Choroid plexus epithelial cell (primary cell): Measurements from ENCODE around the gene KRTAP10-11.

Source experiments
- DNase-seq: peaks from one replicate; pipeline ENCODE4 v3.0.0-alpha.2; 2010; ENCODE audit warnings: low read depth
- H3K4me3 ChIP-seq: 2 replicates; pipeline ENCODE4 v1.5.1; 2011; ENCODE audit warnings: low read depth, mild to moderate bottlenecking, control low read depth, low read length, moderate library complexity
- TF ChIP-seq, protein P1 (sequence below): conservative IDR thresholded peaks from 2 replicates; pipeline ENCODE4 v1.5.1; 2011; ENCODE audit warnings: low read depth, mild to moderate bottlenecking, control low read depth, inconsistent platforms, low read length, moderate library complexity

Gene KRTAP10-11

GRCh38 chr21:44695641-44696040 lies 49.4 kb downstream of the KRTAP10-11 start:
- no peak overlapping the region for H3K4me3 ChIP-seq
- DNase-seq = no peak
- TF ChIP-seq, protein P1, sequence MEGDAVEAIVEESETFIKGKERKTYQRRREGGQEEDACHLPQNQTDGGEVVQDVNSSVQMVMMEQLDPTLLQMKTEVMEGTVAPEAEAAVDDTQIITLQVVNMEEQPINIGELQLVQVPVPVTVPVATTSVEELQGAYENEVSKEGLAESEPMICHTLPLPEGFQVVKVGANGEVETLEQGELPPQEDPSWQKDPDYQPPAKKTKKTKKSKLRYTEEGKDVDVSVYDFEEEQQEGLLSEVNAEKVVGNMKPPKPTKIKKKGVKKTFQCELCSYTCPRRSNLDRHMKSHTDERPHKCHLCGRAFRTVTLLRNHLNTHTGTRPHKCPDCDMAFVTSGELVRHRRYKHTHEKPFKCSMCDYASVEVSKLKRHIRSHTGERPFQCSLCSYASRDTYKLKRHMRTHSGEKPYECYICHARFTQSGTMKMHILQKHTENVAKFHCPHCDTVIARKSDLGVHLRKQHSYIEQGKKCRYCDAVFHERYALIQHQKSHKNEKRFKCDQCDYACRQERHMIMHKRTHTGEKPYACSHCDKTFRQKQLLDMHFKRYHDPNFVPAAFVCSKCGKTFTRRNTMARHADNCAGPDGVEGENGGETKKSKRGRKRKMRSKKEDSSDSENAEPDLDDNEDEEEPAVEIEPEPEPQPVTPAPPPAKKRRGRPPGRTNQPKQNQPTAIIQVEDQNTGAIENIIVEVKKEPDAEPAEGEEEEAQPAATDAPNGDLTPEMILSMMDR = no peak

DNA sequence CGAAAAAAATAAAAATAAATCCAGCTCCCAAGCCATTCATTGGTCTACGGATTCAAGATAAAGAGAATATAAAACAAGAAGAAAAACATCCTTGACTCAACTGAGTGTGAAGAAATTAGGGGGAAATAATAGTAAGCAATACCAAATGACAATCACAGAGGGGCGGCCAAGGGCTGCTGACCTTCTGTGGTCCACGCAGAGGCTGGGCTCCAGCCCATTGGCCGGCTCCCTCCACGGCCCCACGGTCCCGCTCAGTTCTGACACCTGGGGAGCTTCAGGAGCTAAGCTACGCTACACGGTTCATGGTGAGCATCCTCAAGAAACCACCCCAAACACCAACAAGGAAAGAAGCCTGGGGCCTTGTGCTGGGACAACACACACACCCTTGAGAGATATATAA lies 50.4 kb downstream of the KRTAP10-11 start:
- TF ChIP-seq, protein P1 = no peak
- H3K4me3 ChIP-seq = no peak overlapping the region
- DNase-seq = no peak
